Skin of body (tissue), 2 donors: ENCODE measurements around the gene GNS. TPM values are rescaled to one million over a fixed set of nuclear protein-coding genes. Genes with fewer than 3 reads are reported as not detected.
"Not testable (repeated sequence)": the region's sequence is repeated elsewhere in the genome, so short reads cannot be mapped to it uniquely, and the experiment has no call there.

Source experiments
- DNase-seq: peaks from one replicate; lab custom pipeline; 2025; lab: John Stamatoyannopoulos, UW
- total RNA-seq: library from RNA; depleted of rRNA; stranded (reverse); fragments of >200 nt; gene quantifications from one replicate; pipeline ENCODE4 v1.2.3, GENCODE V29; 2014

The GNS gene
- total RNA-seq, 1 donor from 2014 or later = 62.0 TPM

- DNase-seq = no peak
Observed at GRCh38 chr12:64780132-64780530, 20.9 kb upstream of the GNS start.

- DNase-seq = no peak
Observed at GRCh38 chr12:64779354-64779974, 20.3 kb upstream of the GNS start.

- DNase-seq = not testable (repeated sequence)
Observed at GRCh38 chr12:64775147-64775736, 16.0 kb upstream of the GNS start.

DNA sequence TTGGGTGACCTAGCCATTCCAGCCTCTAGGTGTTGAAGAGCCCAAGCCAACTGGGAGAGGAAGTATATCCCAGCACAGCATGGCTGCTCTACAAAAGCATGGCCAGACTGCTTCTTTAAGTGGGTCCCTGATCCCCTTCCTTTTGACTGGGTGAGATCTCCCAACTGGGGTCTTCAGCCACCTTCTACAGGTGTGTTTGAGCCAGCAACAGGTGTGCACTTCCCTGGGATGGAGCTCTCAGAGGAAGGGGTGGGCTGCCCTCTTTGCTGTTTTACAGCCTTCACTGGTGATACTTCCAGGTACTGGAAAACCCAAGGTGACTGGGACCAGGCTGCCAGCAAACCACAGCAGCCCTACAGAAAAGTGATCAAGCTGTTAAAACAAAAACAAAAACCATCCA lies 14.2 kb upstream of the GNS start:
- no peak for DNase-seq

DNA sequence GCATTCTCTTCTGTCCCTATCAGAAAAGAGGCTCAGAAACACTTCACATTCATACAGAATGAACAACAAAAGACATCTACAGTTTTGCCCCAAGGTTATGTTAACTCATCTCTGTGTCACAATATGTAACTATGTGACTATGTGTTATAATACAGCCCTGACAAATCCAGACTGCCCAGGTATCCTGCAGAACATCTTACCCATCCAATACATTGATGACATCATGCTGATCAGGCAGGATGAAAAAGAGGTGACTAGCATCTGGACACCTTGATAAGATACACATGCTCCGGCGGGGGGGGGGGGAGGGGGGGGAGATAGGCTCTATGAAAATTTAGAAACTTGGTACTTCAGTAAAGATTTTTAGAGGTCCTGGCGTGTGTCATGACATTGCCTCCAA lies 8.3 kb upstream of the GNS start:
- DNase-seq = no peak

DNA sequence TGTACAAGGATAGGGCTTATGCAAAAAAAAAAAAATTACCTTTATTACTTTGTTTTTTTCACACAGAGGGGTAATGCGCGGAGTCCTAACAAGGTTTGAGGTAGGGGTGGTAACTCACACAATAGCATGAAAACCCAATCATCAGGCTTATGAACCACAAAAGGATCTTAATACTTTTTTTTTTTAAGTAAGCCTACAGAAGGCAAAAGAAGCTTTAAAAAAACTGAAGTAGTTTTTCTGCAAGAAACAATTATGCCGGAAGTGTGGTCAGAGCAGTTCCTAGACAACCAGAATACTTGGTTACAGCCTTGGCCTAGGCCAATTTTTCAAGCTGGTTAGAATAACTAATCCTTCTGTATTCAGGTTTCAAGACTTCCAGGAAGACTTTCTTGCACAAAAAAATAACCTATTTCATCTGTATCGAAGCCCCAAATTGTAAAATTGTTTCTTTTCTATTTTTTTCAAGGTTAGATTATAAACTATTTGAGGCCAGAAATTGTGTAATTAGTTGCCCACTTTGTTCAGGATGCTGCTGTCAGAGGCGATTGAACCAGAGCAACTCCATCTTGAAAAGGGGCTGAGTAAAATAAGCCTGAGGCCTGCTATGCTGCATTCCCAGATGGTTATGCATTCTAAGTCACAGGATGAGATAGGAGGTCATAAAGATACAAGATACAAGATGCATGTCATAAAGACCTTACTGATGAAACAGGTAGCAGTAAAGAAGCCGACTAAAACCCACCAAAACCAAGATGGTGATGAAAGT lies 1.8 kb upstream of the GNS start:
- no peak for DNase-seq

- no peak for DNase-seq
Observed at GRCh38 chr12:64757771-64758170, 1.4 kb downstream of the GNS start.

- DNase-seq = no peak
Observed at GRCh38 chr12:64756376-64756775, 2.8 kb downstream of the GNS start.

DNA sequence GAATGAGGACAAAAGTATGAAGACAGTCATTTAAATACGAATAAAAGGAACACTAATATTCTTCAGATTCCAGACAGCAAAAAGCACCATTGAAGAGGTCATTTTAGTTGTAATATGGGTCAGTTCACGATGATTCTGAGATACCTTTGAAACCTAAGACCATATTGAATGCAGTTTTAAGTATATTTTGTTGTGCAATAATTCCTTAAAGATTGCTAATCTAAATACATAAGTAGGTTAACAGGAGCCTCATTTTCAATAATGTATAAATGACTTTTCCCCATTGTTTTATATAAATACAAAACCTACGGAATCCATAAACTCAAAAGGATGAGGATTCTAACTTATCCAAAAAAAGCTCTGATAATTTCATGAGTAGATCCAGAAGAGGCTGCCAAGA lies 5.8 kb downstream of the GNS start:
- no peak for DNase-seq

DNA sequence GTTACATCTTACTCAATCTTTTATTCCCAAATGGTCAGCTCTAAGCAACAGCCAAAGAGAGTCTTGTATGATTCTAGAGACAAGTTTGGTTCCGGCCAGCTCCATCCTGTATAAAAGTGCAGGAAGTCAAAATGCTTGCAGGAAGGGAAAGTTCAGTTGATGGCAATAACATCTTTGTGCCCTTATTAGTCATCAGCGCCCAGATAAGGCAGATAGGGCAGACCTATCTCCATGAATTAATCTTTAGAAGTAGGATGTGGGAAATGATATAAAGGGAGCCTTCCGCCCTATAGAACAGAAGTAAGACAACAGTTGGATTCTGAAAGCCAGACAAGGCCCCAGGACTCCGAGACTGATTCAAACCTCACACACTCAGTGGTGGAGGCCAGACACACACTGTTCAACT lies 6.4 kb downstream of the GNS start:
- no peak for DNase-seq

DNA sequence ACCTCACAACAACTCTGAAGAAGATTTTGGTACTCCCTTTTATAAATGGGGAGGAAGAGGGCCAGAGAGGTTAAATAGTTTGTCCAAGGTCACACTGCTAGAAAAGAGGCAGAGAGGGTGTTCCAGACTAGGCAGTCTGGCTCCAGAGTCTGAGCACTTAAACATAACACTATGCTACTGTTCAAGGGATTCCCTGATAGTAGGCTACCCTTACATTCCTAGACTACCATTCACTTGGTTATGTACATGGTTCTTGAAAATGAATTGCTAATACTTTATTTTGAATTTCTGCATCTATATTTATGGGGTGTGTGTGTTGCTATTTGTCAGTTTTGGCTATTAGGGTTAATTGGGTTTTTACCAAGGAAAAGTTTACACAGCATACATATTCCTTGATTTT lies 7.2 kb downstream of the GNS start:
- DNase-seq = no peak

DNA sequence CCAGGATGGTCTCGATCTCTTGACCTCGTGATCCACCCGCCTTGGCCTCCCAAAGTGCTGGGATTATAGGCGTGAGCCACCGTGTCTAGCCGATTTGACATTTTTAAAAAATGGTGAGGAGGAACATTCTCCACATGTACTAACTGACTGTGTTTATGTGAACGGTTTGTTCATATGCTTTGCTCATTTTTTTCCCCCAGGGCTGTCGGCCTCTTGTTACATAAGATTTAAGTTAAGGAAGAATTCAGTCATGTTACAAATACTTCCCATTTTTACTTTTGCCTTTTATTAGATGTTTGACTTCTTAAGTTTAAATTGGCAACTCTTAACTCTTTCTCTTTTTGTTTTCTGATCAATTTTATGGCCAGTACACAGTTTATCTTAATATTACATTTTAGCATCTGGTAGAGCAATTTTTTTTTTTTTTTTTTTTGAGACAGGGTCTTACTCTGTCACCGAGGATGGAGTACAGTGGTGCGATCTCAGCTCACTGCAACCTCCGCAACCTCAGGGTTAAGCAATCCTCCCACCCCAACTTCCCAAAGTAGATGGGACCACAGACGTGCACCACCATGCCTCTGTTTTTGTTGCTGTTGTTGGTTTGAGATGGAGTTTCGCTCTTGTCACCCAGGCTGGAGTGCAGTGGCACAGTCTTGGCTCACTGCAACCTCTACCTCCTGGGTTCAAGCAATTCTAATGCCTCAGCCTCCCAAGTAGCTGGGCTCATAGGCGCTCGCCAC lies 9.6 kb downstream of the GNS start:
- DNase-seq = no peak

- DNase-seq = no peak
Observed at GRCh38 chr12:64747695-64748094, 11.5 kb downstream of the GNS start.

- no peak for DNase-seq
Observed at GRCh38 chr12:64746663-64747062, 12.5 kb downstream of the GNS start.

DNA sequence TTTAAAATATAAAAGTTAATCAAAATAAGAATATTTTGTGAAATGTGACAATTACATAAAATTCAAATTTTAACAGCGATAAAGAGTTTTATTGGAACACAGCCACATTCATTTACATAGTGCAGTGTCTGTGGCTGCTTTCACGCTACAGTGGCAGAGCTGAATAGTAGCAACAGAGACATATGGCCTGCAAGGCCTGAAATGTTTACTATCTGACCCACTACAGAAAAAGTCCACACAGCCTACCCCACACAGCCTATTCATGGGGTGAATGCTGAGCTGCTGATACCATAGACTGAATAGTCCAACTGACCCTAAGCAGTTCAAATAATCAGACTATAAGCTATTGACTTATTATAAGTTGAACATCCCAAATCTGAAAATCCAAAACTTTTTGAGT lies 13.2 kb downstream of the GNS start:
- DNase-seq = no peak

DNA sequence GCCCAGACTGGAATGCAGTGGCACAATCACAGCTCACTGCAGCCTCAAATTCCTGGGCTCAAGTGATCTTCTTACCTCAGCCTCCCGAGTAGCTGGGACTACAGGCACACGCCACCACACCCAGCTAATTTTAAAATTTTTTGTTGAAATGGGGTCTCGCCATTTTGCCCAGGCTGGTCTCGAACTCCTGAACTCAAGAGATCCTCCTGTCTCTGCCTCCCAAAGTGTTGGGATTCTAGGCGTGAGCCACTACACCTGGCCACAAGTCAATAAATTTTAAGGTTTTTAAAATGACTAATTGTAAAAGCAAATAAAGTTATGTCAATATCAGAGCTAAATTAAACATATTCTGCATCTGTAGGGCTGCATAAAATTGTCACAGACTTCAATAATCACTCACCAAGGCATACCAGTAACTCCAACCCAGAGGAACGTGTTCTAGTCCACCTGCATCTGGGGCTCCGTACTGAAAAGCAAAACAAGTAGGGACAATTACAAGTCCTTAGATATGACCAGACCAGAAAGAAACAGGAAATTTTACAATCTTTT lies 13.9 kb downstream of the GNS start:
- DNase-seq = no peak

DNA sequence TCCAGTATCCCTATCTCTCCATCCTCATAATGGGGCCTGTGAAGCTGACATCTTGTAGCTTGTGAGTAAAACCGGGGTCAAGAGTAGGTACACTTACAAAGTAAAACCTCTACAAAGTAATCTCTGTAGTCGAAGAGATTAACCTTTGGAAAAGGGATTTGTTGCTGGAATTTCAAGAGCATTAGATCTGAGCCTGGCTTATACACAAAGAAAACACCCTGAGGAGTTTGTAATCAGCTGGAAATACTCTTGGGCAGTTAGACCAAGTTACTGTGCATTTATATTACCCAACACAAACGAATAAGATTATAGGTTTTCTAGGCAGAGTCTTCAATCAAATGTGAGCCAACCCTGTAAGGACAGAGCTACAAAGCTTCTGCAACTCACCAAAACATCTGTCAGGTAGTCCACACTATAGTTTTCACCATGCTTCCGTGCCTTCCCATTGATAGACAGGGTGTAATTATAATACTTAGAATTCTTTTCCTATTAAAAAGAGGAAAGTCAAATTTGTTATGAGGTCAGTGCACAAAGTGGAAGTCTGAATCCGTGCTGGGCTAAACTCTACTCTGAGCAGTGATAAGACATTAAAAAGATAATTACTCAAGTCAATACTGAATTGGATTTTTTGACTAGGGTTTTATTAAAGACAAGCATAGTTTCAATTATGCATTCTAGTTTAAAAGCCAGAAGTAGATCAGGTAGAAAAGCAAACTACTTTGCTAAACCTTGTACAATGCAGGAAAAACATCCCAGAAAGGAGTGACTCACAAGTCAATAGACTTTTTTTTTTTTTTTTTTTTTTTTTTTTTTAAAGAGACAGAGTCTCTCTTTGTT lies 14.6 kb downstream of the GNS start:
- no peak for DNase-seq

DNA sequence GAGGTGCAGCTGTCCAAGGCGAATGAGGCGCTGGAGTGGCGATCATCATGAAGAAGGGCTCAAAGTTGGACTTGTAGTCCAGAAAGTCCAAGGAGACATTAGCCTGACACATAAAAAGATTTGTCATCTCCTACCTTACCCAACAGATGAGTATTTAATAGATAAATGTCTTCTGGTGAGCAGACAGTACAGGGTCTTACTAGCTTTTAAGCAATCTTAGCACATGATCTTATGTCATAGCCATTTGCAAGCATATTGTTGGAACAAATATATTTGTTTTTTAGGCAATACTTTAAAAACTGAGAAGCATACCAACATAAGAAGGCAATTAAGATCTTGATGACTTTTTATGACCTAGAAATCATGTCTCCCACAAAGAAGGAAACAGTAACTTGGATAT lies 16.0 kb downstream of the GNS start:
- no peak for DNase-seq

GRCh38 chr12:64742416-64742815 lies 16.8 kb downstream of the GNS start:
- DNase-seq = no peak

DNA sequence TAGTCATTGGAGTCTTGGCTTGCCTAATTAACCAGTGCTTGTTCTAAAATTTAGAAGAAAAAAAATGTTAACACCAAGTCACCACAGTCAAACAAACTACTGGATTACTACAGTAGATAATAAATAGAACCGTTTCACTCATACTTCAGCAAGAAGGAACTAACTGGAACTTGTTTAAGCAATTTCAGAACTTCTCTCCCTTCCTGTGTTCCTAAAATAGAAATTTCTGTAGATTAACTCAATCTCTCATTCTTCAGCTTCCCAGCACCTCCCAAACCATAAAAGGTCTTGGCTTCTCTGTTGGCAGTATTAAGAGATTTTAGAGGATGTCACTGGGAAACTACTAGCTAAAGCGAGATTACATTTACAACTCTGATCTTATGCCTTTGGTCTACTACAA lies 18.6 kb downstream of the GNS start:
- DNase-seq = no peak

DNA sequence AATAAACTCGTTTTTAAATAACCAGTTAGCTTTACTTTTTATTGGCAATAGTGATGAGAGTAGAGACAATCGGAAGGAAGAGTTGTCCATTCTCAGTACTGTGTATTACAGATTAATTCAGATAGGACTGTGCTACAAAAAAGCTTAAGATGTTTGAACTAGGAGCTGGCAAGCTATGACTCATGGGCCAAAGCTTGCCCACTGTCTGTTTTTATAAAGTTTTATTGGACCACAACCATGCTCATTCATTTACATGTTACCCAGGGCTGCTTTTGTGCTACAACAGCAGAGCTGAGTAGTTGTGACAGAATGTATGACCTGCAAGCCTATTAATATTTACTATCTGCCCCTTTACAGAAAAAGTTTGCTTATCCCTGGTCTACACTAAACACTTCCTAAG lies 19.4 kb downstream of the GNS start:
- no peak for DNase-seq
